HepG2 (cell line): ENCODE data around the gene RAPGEF6. TPM values are rescaled to one million over a fixed set of nuclear protein-coding genes. Genes with fewer than 3 reads are reported as not detected.

Experiments
- FIP1L1 ChIP-seq: fragments of 200-400 bp; formaldehyde crosslinking; IDR thresholded peaks from 2 replicates; pipeline ENCODE4 v1.6.1; 2018; ENCODE audit warnings: low read depth, mild to moderate bottlenecking, low read length, moderate library complexity, borderline replicate concordance; ENCODE audit not compliant: insufficient read depth
- GFI1 ChIP-seq: sonication (generic); formaldehyde crosslinking; IDR thresholded peaks from 2 replicates; pipeline ENCODE4 v1.5.0; 2020; ENCODE audit warnings: missing genetic modification reagents, mild to moderate bottlenecking, borderline replicate concordance
- HOMEZ ChIP-seq: IDR thresholded peaks from 2 replicates; pipeline ENCODE4 v1.6.1; 2016; ENCODE audit warnings: low read depth
- MEIS1 ChIP-seq: sonication (generic); formaldehyde crosslinking; IDR thresholded peaks from 2 replicates; pipeline ENCODE4 v1.9.0; 2021; ENCODE audit warnings: mild to moderate bottlenecking, missing genetic modification reagents, moderate library complexity, borderline replicate concordance
- RBFOX2 ChIP-seq: fragments of 200-400 bp; formaldehyde crosslinking; IDR thresholded peaks from 2 replicates; pipeline ENCODE4 v1.6.1; 2017; ENCODE audit warnings: low read depth, mild to moderate bottlenecking, low read length
- ZBED4 ChIP-seq: sonication (generic); formaldehyde crosslinking; IDR thresholded peaks from 2 replicates; pipeline ENCODE4 v1.4.0; 2020; ENCODE audit warnings: missing genetic modification reagents, borderline replicate concordance
- ZBTB33 ChIP-seq: sonication (generic); formaldehyde crosslinking; IDR thresholded peaks from 2 replicates; pipeline ENCODE4 v1.4.0; 2020; ENCODE audit warnings: missing genetic modification reagents
- ZNF142 ChIP-seq: sonication (generic); formaldehyde crosslinking; IDR thresholded peaks from 2 replicates; pipeline ENCODE4 v1.4.0; 2020; ENCODE audit warnings: missing genetic modification reagents
- ZNF225 ChIP-seq: sonication (generic); formaldehyde crosslinking; IDR thresholded peaks from 2 replicates; pipeline ENCODE4 v1.4.0; 2020; ENCODE audit warnings: mild to moderate bottlenecking, missing genetic modification reagents
- ZNF589 ChIP-seq: sonication (generic); formaldehyde crosslinking; conservative IDR thresholded peaks from 2 replicates; pipeline ENCODE4 v1.8.0; 2022; ENCODE audit warnings: mild to moderate bottlenecking, moderate library complexity, missing genetic modification reagents
- ZNF740 ChIP-seq: sonication (generic); formaldehyde crosslinking; IDR thresholded peaks from 2 replicates; pipeline ENCODE4 v1.4.0; 2020; ENCODE audit warnings: missing genetic modification reagents
- polyA plus RNA-seq, 8 experiments: library from polyadenylated mRNA; depleted of rRNA in 3 of 8; stranded (reverse) in 7 of 8; unstranded in 1 of 8; fragments of >200 nt; fragmentation: Illumina TruSeq in 4 of 8; extraction: Trizol in 4 of 8; gene quantifications; 2 replicates each; pipeline versions ENCODE4 v1.2.1 to v1.2.3, GENCODE V29; 2011 to 2016; ENCODE audit warnings: low read depth in 4 of 8, missing spikeins in 1 of 8, mixed read lengths in 1 of 8; ENCODE audit not compliant: insufficient read depth in 1 of 8
- total RNA-seq, 5 experiments: library from RNA; depleted of rRNA; stranded (reverse); fragments of >200 nt; fragmentation: Illumina TruSeq; extraction: Trizol; gene quantifications; 2 replicates each; pipeline ENCODE4 v1.2.3, GENCODE V29; 2016; ENCODE audit warnings: low read depth in 1 of 5

Gene RAPGEF6
- total and polyA plus RNA-seq, 2 of the 13 experiments (the other 11 are each of a cell fraction or from before 2014, with no cell fraction given) = 7.7 to 24.6 TPM

- no peak for TF ChIP-seq RBFOX2
- no peak for TF ChIP-seq GFI1 (CRISPR knock-in tag)
- no peak for TF ChIP-seq ZNF740
- TF ChIP-seq FIP1L1 = no peak
- no peak; the same call in 1 of the 2 replicates for TF ChIP-seq HOMEZ (CRISPR knock-in tag)
- no peak for TF ChIP-seq ZBED4
- no peak for TF ChIP-seq ZNF142 (CRISPR knock-in tag)
- no peak for TF ChIP-seq ZNF225 (CRISPR knock-in tag)
- no peak for TF ChIP-seq MEIS1 (CRISPR knock-in tag)
- no peak for TF ChIP-seq ZNF589 (CRISPR knock-in tag)
- no peak for TF ChIP-seq ZBTB33 (CRISPR knock-in tag)
Measured at GRCh38 chr5:131610198-131611063, 24.6 kb downstream of the RAPGEF6 start (continued).
